22Rv1 (cell line): ENCODE measurements around the gene SELENOK.

Source experiments
- ZFX ChIP-seq: fragments of 450-650 bp; IDR thresholded peaks from 2 replicates; pipeline ENCODE4 v1.6.1; 2017; ENCODE audit warnings: antibody characterized with exemption, borderline replicate concordance
- TF ChIP-seq, protein P1 (sequence below): fragments of 450-650 bp; IDR thresholded peaks from 2 replicates; pipeline ENCODE4 v1.5.1; 2017; ENCODE audit warnings: mild to moderate bottlenecking

DNA sequence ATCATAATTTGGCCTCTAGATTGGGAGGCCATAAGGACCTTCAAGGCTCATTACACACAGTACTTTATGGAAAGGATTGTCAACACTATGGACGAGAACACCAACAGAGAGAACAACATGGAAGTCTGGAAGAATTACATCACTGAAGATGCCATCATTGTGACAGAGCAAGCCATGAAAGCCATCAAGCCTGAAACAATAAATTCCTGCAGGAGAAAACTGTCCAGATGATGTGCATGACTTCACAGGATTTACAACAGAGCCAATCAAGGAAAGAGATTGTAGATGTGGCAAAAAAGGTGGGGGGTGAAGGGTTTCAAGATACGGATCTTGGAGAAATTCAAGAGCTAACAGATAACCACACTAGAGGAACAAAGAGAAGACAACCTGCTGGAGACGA lies 29.4 kb downstream of the SELENOK start:
- no peak for TF ChIP-seq ZFX
- TF ChIP-seq, protein P1, sequence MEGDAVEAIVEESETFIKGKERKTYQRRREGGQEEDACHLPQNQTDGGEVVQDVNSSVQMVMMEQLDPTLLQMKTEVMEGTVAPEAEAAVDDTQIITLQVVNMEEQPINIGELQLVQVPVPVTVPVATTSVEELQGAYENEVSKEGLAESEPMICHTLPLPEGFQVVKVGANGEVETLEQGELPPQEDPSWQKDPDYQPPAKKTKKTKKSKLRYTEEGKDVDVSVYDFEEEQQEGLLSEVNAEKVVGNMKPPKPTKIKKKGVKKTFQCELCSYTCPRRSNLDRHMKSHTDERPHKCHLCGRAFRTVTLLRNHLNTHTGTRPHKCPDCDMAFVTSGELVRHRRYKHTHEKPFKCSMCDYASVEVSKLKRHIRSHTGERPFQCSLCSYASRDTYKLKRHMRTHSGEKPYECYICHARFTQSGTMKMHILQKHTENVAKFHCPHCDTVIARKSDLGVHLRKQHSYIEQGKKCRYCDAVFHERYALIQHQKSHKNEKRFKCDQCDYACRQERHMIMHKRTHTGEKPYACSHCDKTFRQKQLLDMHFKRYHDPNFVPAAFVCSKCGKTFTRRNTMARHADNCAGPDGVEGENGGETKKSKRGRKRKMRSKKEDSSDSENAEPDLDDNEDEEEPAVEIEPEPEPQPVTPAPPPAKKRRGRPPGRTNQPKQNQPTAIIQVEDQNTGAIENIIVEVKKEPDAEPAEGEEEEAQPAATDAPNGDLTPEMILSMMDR: no peak
